ENCODE measurements around the gene CCDC8.

DNA sequence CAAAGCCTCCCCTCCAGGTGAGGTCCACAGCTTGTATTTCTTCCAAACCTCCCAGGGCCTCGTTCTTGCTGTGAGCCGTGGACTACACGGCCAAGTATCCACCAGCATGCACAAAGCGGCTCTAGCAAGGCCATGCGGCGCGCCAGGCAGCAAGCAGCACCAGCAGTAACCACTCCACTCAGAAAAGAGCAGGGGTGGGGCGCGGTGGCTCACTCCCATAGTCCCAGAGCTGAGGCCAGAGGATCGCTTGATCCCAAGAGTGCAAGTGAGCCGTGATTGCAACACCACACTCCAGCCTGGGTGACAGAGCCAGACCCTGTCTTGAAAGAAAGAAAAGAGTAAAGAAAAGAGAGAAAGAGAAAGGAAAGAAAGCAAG lies 4.7 kb downstream of the CCDC8 start:
- TF ChIP-seq, protein P1, sequence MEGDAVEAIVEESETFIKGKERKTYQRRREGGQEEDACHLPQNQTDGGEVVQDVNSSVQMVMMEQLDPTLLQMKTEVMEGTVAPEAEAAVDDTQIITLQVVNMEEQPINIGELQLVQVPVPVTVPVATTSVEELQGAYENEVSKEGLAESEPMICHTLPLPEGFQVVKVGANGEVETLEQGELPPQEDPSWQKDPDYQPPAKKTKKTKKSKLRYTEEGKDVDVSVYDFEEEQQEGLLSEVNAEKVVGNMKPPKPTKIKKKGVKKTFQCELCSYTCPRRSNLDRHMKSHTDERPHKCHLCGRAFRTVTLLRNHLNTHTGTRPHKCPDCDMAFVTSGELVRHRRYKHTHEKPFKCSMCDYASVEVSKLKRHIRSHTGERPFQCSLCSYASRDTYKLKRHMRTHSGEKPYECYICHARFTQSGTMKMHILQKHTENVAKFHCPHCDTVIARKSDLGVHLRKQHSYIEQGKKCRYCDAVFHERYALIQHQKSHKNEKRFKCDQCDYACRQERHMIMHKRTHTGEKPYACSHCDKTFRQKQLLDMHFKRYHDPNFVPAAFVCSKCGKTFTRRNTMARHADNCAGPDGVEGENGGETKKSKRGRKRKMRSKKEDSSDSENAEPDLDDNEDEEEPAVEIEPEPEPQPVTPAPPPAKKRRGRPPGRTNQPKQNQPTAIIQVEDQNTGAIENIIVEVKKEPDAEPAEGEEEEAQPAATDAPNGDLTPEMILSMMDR (conservative IDR thresholded peaks at IDR 0.05; ENCODE audit: low read depth, low read length), result no peak
- no peak for TF ChIP-seq EZH2 (IDR thresholded peaks at IDR 0.05; ENCODE audit: borderline replicate concordance, low read depth, low read length, poor library complexity, severe bottlenecking)

All from A673 (cell line).